GM12878 (cell line): ENCODE data around the gene TLR1. TPM values are rescaled to one million over a fixed set of nuclear protein-coding genes. Genes with fewer than 3 reads are reported as not detected.

ENCODE experiments used
- ASH2L ChIP-seq: fragments of 300-600, 200-600 bp; sonication (generic); IDR thresholded peaks from 2 replicates; pipeline ENCODE4 v1.6.1; 2017; ENCODE audit warnings: low read depth, mild to moderate bottlenecking, borderline replicate concordance
- BCL11A ChIP-seq: IDR thresholded peaks from 2 replicates; pipeline ENCODE4 v1.6.1; 2011; ENCODE audit warnings: low read depth, low read length
- BRCA1 ChIP-seq: IDR thresholded peaks from 2 replicates; pipeline ENCODE4 v1.6.1; 2011; ENCODE audit warnings: low read depth, low read length, improper control_type of control experiment
- CBFB ChIP-seq: IDR thresholded peaks from 2 replicates; pipeline ENCODE4 v1.6.1; 2016; ENCODE audit warnings: antibody characterized with exemption, low read depth
- CHD4 ChIP-seq: fragments of 200-600 bp; sonication (generic); IDR thresholded peaks from 2 replicates; pipeline ENCODE4 v1.6.1; 2016; ENCODE audit warnings: mild to moderate bottlenecking
- CREM ChIP-seq: IDR thresholded peaks from 2 replicates; pipeline ENCODE4 v1.6.1; 2014; ENCODE audit warnings: antibody characterized with exemption, low read depth
- FOS ChIP-seq: IDR thresholded peaks from 3 replicates; pipeline ENCODE4 v1.6.1; 2011; ENCODE audit warnings: borderline replicate concordance; ENCODE audit not compliant: insufficient read length; ENCODE audit errors: extremely low read depth
- FOXM1 ChIP-seq: IDR thresholded peaks from 2 replicates; pipeline ENCODE4 v1.6.1; 2012; ENCODE audit warnings: low read depth, mild to moderate bottlenecking, inconsistent platforms, low read length, moderate library complexity
- IKZF1 ChIP-seq: fragments of 450-650 bp; conservative IDR thresholded peaks from 2 replicates; pipeline ENCODE4 v1.6.1; 2017; ENCODE audit warnings: antibody characterized with exemption, mild to moderate bottlenecking
- JUND ChIP-seq: IDR thresholded peaks from 2 replicates; pipeline ENCODE4 v1.6.1; 2012; ENCODE audit warnings: low read depth, mild to moderate bottlenecking, low read length, improper control_type of control experiment, moderate library complexity
- NFYA ChIP-seq: IDR thresholded peaks from 2 replicates; pipeline ENCODE4 v1.6.1; 2011; ENCODE audit warnings: low read depth, mild to moderate bottlenecking, low read length, improper control_type of control experiment, borderline replicate concordance
- NR2C2 ChIP-seq: IDR thresholded peaks from 2 replicates; pipeline ENCODE4 v1.6.1; 2011; ENCODE audit warnings: borderline replicate concordance, low read depth; ENCODE audit not compliant: control insufficient read depth, insufficient read length
- PRDM15 ChIP-seq: fragments of 450-650 bp; formaldehyde crosslinking; IDR thresholded peaks from 2 replicates; pipeline ENCODE4 v1.4.0; 2020; ENCODE audit warnings: mild to moderate bottlenecking, moderate library complexity
- RB1 ChIP-seq: fragments of 450-650 bp; formaldehyde crosslinking; IDR thresholded peaks from 2 replicates; pipeline ENCODE4 v1.6.1; 2017; ENCODE audit warnings: mild to moderate bottlenecking, borderline replicate concordance
- SRF ChIP-seq, 2 experiments: IDR thresholded peaks; 2 replicates each; pipeline ENCODE4 v1.6.1; 2011; ENCODE audit warnings: low read depth in 2 of 2, low read length in 2 of 2, mild to moderate bottlenecking in 1 of 2, moderate library complexity in 1 of 2
- TBL1XR1 ChIP-seq: IDR thresholded peaks from 2 replicates; pipeline ENCODE4 v1.6.1; 2012; ENCODE audit warnings: low read depth, low read length, improper control_type of control experiment
- TCF12 ChIP-seq: IDR thresholded peaks from 2 replicates; pipeline ENCODE4 v1.6.1; 2011; ENCODE audit warnings: low read depth, mild to moderate bottlenecking, low read length
- TCF3 ChIP-seq: IDR thresholded peaks from 2 replicates; pipeline ENCODE4 v1.6.1; 2012; ENCODE audit warnings: low read depth, mild to moderate bottlenecking, low read length, borderline replicate concordance; ENCODE audit not compliant: insufficient read depth
- ZNF274 ChIP-seq: IDR thresholded peaks from one replicate; pipeline ENCODE4 v1.8.0; 2011; ENCODE audit not compliant: insufficient read length, insufficient read depth
- ZNF592 ChIP-seq: fragments of 450-650 bp; IDR thresholded peaks from 2 replicates; pipeline ENCODE4 v1.6.1; 2017; ENCODE audit warnings: mild to moderate bottlenecking, moderate library complexity
- ZZZ3 ChIP-seq: IDR thresholded peaks from 2 replicates; pipeline ENCODE4 v1.6.1; 2011; ENCODE audit warnings: low read depth; ENCODE audit not compliant: control insufficient read depth, insufficient read length
- polyA plus RNA-seq, 11 experiments: library from polyadenylated mRNA; depleted of rRNA in 4 of 11; unstranded in 6 of 11; stranded (reverse) in 5 of 11; fragments of >200 nt; fragmentation: Nextera tagmentation in 4 of 11; fragmentation: Illumina TruSeq in 1 of 11; extraction: Ambion mirVana in 4 of 11; extraction: Trizol in 1 of 11; gene quantifications; 1 replicate in 1 of 11; 2 replicates in 10 of 11; pipeline versions ENCODE4 v1.2.1 to v1.2.3, GENCODE V29; 2011 to 2016; ENCODE audit warnings: inconsistent platforms in 2 of 11, missing spikeins in 2 of 11, low read depth in 1 of 11
- total RNA-seq, 4 experiments: library from RNA; depleted of rRNA in 3 of 4; stranded (reverse); fragments of >200 nt in 3 of 4; fragmentation: Illumina TruSeq in 1 of 4; extraction: Trizol in 1 of 4; gene quantifications; 2 replicates each; pipeline versions ENCODE4 v1.2.1 to v1.2.3, GENCODE V29; 2013 to 2021
- TF ChIP-seq, protein P1 (sequence below): IDR thresholded peaks from 2 replicates; pipeline ENCODE4 v1.6.1; 2011; ENCODE audit warnings: borderline replicate concordance, low read depth, mild to moderate bottlenecking, moderate library complexity, low read length; ENCODE audit not compliant: insufficient read depth, poor library complexity, severe bottlenecking

Gene TLR1
- total and polyA plus RNA-seq, 10 of the 15 experiments (the other 5 are each of a cell fraction or from before 2014, with no cell fraction given) = 9.3 to 57.1 (median 20.4) TPM

- TF ChIP-seq, protein P1, sequence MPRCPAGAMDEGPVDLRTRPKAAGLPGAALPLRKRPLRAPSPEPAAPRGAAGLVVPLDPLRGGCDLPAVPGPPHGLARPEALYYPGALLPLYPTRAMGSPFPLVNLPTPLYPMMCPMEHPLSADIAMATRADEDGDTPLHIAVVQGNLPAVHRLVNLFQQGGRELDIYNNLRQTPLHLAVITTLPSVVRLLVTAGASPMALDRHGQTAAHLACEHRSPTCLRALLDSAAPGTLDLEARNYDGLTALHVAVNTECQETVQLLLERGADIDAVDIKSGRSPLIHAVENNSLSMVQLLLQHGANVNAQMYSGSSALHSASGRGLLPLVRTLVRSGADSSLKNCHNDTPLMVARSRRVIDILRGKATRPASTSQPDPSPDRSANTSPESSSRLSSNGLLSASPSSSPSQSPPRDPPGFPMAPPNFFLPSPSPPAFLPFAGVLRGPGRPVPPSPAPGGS = peak; percentile 48
- TF ChIP-seq IKZF1 = peak; percentile 92
- no peak for TF ChIP-seq NFYA
- no peak for TF ChIP-seq ZNF274
- TF ChIP-seq NR2C2 = no peak
- TF ChIP-seq TCF3 = no peak
- no peak for TF ChIP-seq FOS
- TF ChIP-seq CBFB = no peak
- TF ChIP-seq RB1 = no peak
- TF ChIP-seq ASH2L = no peak
- TF ChIP-seq PRDM15 (CRISPR knock-in tag) = no peak
- TF ChIP-seq FOXM1 = no peak; the same call in 1 of the 2 replicates
- TF ChIP-seq SRF (IDR thresholded peaks at IDR 0.05; ENCODE audit: low read depth in 2 of 2, low read length in 2 of 2) = no peak
- no peak for TF ChIP-seq TBL1XR1
- no peak for TF ChIP-seq BRCA1
- no peak for TF ChIP-seq CHD4
- 0 out of 2 replicates have a peak, but pooled peaks have one; percentile 65 for TF ChIP-seq ZNF592
- 0 out of 2 replicates have a peak, but pooled peaks have one; percentile 37 for TF ChIP-seq CREM
- peak; percentile 51; the same call in 1 of the 2 replicates for TF ChIP-seq BCL11A
- no peak for TF ChIP-seq ZZZ3
- peak; percentile 16; the same call in 1 of the 2 replicates for TF ChIP-seq JUND
- peak; percentile 52; the same call in 1 of the 2 replicates for TF ChIP-seq TCF12
These were observed 15.9 kb upstream of the TLR1 start (continued) for GRCh38 chr4:38820329-38821061.
